Upper lobe of left lung (tissue), 6 donors: ENCODE data around the gene IFNAR1. TPM values are rescaled to one million over a fixed set of nuclear protein-coding genes. Genes with fewer than 3 reads are reported as not detected.
A peak's percentile ranks its signal among the peaks of the same experiment; 100 is the strongest.

Source experiments
- ATAC-seq, 2 donors: fragments of 200-7000 bp; cut with Tn5 transposase; one replicate each; pipeline ENCODE4 v1.9.1; 2022; ENCODE audit warnings: mild to moderate bottlenecking in 2 of 2, moderate library complexity in 2 of 2; ENCODE audit not compliant: low FRiP score in 2 of 2
- DNase-seq, 2 donors: peaks; one replicate each; pipeline ENCODE4 v3.0.0-alpha.2; 2019 to 2020
- H3K27ac ChIP-seq, 4 donors: fragments of 200-600 bp; sonication (generic); one replicate each; pipeline ENCODE4 v1.5.1; 2016 to 2019
- H3K27me3 ChIP-seq, 4 donors: fragments of 200-600 bp; sonication (generic); one replicate each; pipeline ENCODE4 v1.5.1; 2017 to 2019
- H3K36me3 ChIP-seq, 4 donors: fragments of 200-600 bp; sonication (generic); one replicate each; pipeline ENCODE4 v1.5.1; 2016 to 2019
- H3K4me1 ChIP-seq, 4 donors: fragments of 200-600 bp; sonication (generic); one replicate each; pipeline ENCODE4 v1.5.1; 2018 to 2019
- H3K4me3 ChIP-seq, 4 donors: fragments of 200-600 bp; sonication (generic); one replicate each; pipeline ENCODE4 v1.5.1; 2017 to 2019; ENCODE audit warnings: mild to moderate bottlenecking in 2 of 4, moderate library complexity in 1 of 4
- H3K9me3 ChIP-seq, 4 donors: fragments of 200-600 bp; sonication (generic); one replicate each; pipeline ENCODE4 v1.5.1; 2018 to 2019
- EP300 ChIP-seq, 4 donors: sonication (generic); formaldehyde crosslinking; IDR thresholded peaks; one replicate each; pipeline ENCODE4 v1.5.1; 2017; ENCODE audit warnings: antibody characterized with exemption in 4 of 4, control low read depth in 2 of 4
- POLR2A ChIP-seq, 4 donors: fragments of 450-650 bp; IDR thresholded peaks; one replicate each; pipeline ENCODE4 v1.5.1; 2016 to 2017; ENCODE audit warnings: antibody characterized with exemption in 4 of 4, mild to moderate bottlenecking in 2 of 4
- POLR2AphosphoS5 ChIP-seq, 2 donors: sonication (generic); formaldehyde crosslinking; IDR thresholded peaks; one replicate each; pipeline ENCODE4 v1.5.1; 2017; ENCODE audit warnings: antibody characterized with exemption in 2 of 2
- WGBS, 2 donors: methylation state at CpG; one replicate each; pipeline ENCODE4 v1.1.5; 2017 to 2018; 5-methylcytosine and 5-hydroxymethylcytosine counted together
- total RNA-seq, 6 donors: library from RNA; depleted of rRNA in 4 of 6; stranded (reverse); fragments of >200 nt in 4 of 6; gene quantifications; one replicate each; pipeline versions ENCODE4 v1.1.0 to v1.2.1, GENCODE V29; 2016 to 2021
- TF ChIP-seq, protein P1 (sequence below), 6 experiments: fragments of 450-650 bp in 4 of 6; fragments of 200-600 bp in 2 of 6; sonication (generic) in 2 of 6; IDR thresholded peaks; one replicate each; pipeline ENCODE4 v1.5.1; 2016 to 2019; ENCODE audit warnings: antibody characterized with exemption in 6 of 6
- donor health status: DM: no; HTN: no; CAD: no; lungs with moderate emphysema.
- donor health status: DM: no; HTN: yes; CAD: no; lungs with severe emphysema.

Gene IFNAR1
- total RNA-seq: 10 to 100 TPM; 17.1 to 68.5 (median 36.0) TPM

GRCh38 chr21:33324291-33325221 lies at the start of gene IFNAR1:
Gene IFNAR1 (plus strand): TSS chr21:33324970. CDS start chr21:33325056, 86 bp downstream.
- ATAC-seq (peak; percentile 99), DNase-seq (peak; percentile 99)
- Histone ChIP-seq H3K36me3 (no peaks in the 10 kb centered on the region), H3K4me1 (peaks cover 21 to 31% (median 27%) of the 10 kb centered on the region in 4 donors), H3K9me3 (no peaks in the 10 kb centered on the region), H3K27ac (peak within 1 kb of the TSS; percentile 97 to 100 (median 98)), H3K4me3 (peak within 1 kb of the TSS; percentile 68 to 93 (median 82)), H3K27me3 (no peaks in the 10 kb centered on the region)
- 0 to 1% methylated on average over 59 to 74 of the region's 86 CpGs for WGBS, 2 donors
- TF ChIP-seq EP300 (IDR thresholded peaks at IDR 0.05) (no peak), POLR2AphosphoS5 (IDR thresholded peaks at IDR 0.05) (peak; percentile 84 to 94), POLR2A (IDR thresholded peaks at IDR 0.05) (peak in 3 of 4 donors; percentile 67 to 95 (median 94))
- TF ChIP-seq, protein P1, sequence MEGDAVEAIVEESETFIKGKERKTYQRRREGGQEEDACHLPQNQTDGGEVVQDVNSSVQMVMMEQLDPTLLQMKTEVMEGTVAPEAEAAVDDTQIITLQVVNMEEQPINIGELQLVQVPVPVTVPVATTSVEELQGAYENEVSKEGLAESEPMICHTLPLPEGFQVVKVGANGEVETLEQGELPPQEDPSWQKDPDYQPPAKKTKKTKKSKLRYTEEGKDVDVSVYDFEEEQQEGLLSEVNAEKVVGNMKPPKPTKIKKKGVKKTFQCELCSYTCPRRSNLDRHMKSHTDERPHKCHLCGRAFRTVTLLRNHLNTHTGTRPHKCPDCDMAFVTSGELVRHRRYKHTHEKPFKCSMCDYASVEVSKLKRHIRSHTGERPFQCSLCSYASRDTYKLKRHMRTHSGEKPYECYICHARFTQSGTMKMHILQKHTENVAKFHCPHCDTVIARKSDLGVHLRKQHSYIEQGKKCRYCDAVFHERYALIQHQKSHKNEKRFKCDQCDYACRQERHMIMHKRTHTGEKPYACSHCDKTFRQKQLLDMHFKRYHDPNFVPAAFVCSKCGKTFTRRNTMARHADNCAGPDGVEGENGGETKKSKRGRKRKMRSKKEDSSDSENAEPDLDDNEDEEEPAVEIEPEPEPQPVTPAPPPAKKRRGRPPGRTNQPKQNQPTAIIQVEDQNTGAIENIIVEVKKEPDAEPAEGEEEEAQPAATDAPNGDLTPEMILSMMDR (IDR thresholded peaks at IDR 0.05): peak in 3 of 6 experiments; percentile 6 to 28 (median 27)

DNA sequence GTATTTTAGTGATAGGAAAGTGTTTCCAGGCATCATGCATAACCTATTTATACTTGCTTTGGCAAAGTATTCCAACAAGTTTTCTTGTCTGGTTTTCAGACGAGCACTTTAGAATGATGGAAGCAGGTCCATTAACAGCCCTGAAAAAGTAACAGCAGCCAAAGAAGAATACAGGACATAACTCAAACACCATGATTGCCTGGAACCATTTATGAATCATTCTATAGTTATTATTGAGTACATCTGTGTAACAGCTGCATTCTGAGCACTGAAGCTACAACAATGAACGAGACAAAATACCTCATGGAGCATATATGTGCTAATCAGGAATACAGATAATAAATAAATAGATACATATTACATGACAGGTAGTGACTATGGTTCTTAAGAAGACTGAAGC lies 46.0 kb upstream of the IFNAR1 start:
- H3K36me3 ChIP-seq: peaks cover 22 to 88% (median 42%) of the 10 kb centered on the region in 4 donors
- no peak overlapping the region for H3K27ac ChIP-seq
- H3K4me3 ChIP-seq: no peak overlapping the region
- peaks cover 0 to 4% (median 0%) of the 10 kb centered on the region in 4 donors for H3K9me3 ChIP-seq
- DNase-seq (no peak), ATAC-seq (no peak)
- WGBS, 2 donors: 96 to 99% methylated on average over 2 of the region's 2 CpGs
- TF ChIP-seq, protein P1 (IDR thresholded peaks at IDR 0.05): no peak
- TF ChIP-seq EP300 (IDR thresholded peaks at IDR 0.05): no peak
- no peak for TF ChIP-seq POLR2AphosphoS5 (IDR thresholded peaks at IDR 0.05)
- TF ChIP-seq POLR2A (IDR thresholded peaks at IDR 0.05): no peak
- no peaks in the 10 kb centered on the region for H3K4me1 ChIP-seq
- H3K27me3 ChIP-seq: no peaks in the 10 kb centered on the region

GRCh38 chr21:33279330-33279820 lies 45.4 kb upstream of the IFNAR1 start:
- ATAC-seq (no peak), DNase-seq (no peak)
- no peak overlapping the region for H3K27ac ChIP-seq
- H3K36me3 ChIP-seq: peaks cover 22 to 94% (median 46%) of the 10 kb centered on the region in 4 donors
- no peaks in the 10 kb centered on the region for H3K27me3 ChIP-seq
- 94 to 96% methylated on average over 3 of the region's 3 CpGs for WGBS, 2 donors
- H3K9me3 ChIP-seq: peaks cover 0 to 4% (median 0%) of the 10 kb centered on the region in 4 donors
- H3K4me1 ChIP-seq: no peaks in the 10 kb centered on the region
- TF ChIP-seq, protein P1 (IDR thresholded peaks at IDR 0.05): no peak
- no peak for TF ChIP-seq POLR2AphosphoS5 (IDR thresholded peaks at IDR 0.05)
- TF ChIP-seq POLR2A (IDR thresholded peaks at IDR 0.05): no peak
- no peak for TF ChIP-seq EP300 (IDR thresholded peaks at IDR 0.05)
- no peak overlapping the region for H3K4me3 ChIP-seq

GRCh38 chr21:33281096-33281652 lies 43.6 kb upstream of the IFNAR1 start:
- ATAC-seq (no peak), DNase-seq (no peak)
- no peaks in the 10 kb centered on the region for H3K27me3 ChIP-seq
- no peak overlapping the region for H3K4me3 ChIP-seq
- H3K27ac ChIP-seq: no peak overlapping the region
- peaks cover 23 to 94% (median 50%) of the 10 kb centered on the region in 4 donors for H3K36me3 ChIP-seq
- peaks cover 5 to 7% (median 6%) of the 10 kb centered on the region in 4 donors for H3K4me1 ChIP-seq
- no peak for TF ChIP-seq EP300 (IDR thresholded peaks at IDR 0.05)
- TF ChIP-seq, protein P1 (IDR thresholded peaks at IDR 0.05): no peak
- TF ChIP-seq POLR2AphosphoS5 (IDR thresholded peaks at IDR 0.05): no peak
- no peak for TF ChIP-seq POLR2A (IDR thresholded peaks at IDR 0.05)
- H3K9me3 ChIP-seq: peaks cover 0 to 4% (median 0%) of the 10 kb centered on the region in 4 donors
- 88 to 94% methylated on average over 6 of the region's 6 CpGs for WGBS, 2 donors
